Gastroesophageal sphincter (tissue), 4 donors: Measurements from ENCODE around the gene C14orf132. TPM values are rescaled to one million over a fixed set of nuclear protein-coding genes. Genes with fewer than 3 reads are reported as not detected.
A peak's percentile ranks its signal among the peaks of the same experiment; 100 is the strongest.

Experiments used
- ATAC-seq: fragments of 150-250 bp; one replicate; pipeline ENCODE4 v1.9.1; 2016; ENCODE audit warnings: mild to moderate bottlenecking, moderate library complexity
- H3K27ac ChIP-seq, 4 donors: fragments of 200-600 bp; sonication (generic) in 3 of 4; 1 replicate in 3 of 4; 2 replicates in 1 of 4; pipeline ENCODE4 v1.5.1; 2016 to 2019
- H3K27me3 ChIP-seq: fragments of 200-600 bp; sonication (generic); one replicate; pipeline ENCODE4 v1.5.1; 2019
- H3K36me3 ChIP-seq, 2 donors: fragments of 200-600 bp; sonication (generic); one replicate each; pipeline ENCODE4 v1.5.1; 2019; ENCODE audit warnings: control low read depth in 1 of 2
- H3K4me1 ChIP-seq, 3 donors: fragments of 200-600 bp; sonication (generic); 1 replicate in 2 of 3; 2 replicates in 1 of 3; pipeline ENCODE4 v1.5.1; 2016 to 2019; ENCODE audit warnings: control low read depth in 2 of 3
- H3K4me3 ChIP-seq, 2 donors: fragments of 200-600 bp; sonication (generic); one replicate each; pipeline ENCODE4 v1.5.1; 2019; ENCODE audit warnings: mild to moderate bottlenecking in 1 of 2, moderate library complexity in 1 of 2
- H3K9me3 ChIP-seq, 3 donors: fragments of 200-600 bp; sonication (generic); one replicate each; pipeline ENCODE4 v1.5.1; 2017 to 2019; ENCODE audit warnings: control low read depth in 2 of 3
- EP300 ChIP-seq: sonication (generic); formaldehyde crosslinking; IDR thresholded peaks from one replicate; pipeline ENCODE4 v1.6.1; 2017; ENCODE audit warnings: antibody characterized with exemption, mild to moderate bottlenecking
- POLR2A ChIP-seq, 2 donors: fragments of 450-650 bp; IDR thresholded peaks; one replicate each; pipeline ENCODE4 v1.6.1; 2017; ENCODE audit warnings: antibody characterized with exemption in 2 of 2, mild to moderate bottlenecking in 2 of 2, moderate library complexity in 1 of 2
- POLR2AphosphoS5 ChIP-seq: sonication (generic); formaldehyde crosslinking; IDR thresholded peaks from one replicate; pipeline ENCODE4 v1.6.1; 2017; ENCODE audit warnings: antibody characterized with exemption
- WGBS, 2 donors: methylation state at CpG; one replicate each; pipeline ENCODE4 v1.1.5; 2018; ENCODE audit warnings: low coverage in 1 of 2; 5-methylcytosine and 5-hydroxymethylcytosine counted together
- total RNA-seq, 4 donors: library from RNA; depleted of rRNA; stranded (reverse); fragments of >200 nt; gene quantifications; one replicate each; pipeline ENCODE4 v1.1.0, GENCODE V29; 2016
- TF ChIP-seq, protein P1 (sequence below), 4 experiments: fragments of 200-600 bp in 2 of 4; fragments of 450-650 bp in 2 of 4; sonication (generic) in 1 of 4; IDR thresholded peaks; one replicate each; pipeline ENCODE4 v1.5.1; 2017 to 2019; ENCODE audit warnings: antibody characterized with exemption in 4 of 4, mild to moderate bottlenecking in 2 of 4, moderate library complexity in 2 of 4

C14orf132 gene
- total RNA-seq, 4 donors from 2014 or later, result 52.0 to 135 (median 74.6) TPM

DNA sequence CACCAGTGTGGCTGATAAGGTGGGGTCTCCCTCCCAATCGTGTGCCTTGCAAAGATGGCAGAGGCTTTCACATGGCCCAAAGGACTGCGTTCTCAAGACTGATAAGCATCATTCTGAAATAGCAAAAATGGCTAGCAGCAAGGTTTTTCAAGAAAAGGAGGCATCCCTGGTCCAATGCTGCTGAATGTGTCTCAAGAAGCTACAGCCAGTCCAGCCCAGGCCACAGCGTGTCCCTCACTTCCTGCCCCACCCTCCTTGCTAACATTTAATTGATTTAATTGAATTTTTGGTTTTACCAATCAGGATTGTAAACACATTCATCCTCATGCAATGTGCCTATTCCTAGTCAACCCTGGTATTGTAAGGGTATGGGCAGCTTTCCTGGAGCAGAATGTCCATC, 55.9 kb downstream of the C14orf132 start:
- H3K36me3 ChIP-seq, result no peaks in the 10 kb centered on the region
- TF ChIP-seq, protein P1, sequence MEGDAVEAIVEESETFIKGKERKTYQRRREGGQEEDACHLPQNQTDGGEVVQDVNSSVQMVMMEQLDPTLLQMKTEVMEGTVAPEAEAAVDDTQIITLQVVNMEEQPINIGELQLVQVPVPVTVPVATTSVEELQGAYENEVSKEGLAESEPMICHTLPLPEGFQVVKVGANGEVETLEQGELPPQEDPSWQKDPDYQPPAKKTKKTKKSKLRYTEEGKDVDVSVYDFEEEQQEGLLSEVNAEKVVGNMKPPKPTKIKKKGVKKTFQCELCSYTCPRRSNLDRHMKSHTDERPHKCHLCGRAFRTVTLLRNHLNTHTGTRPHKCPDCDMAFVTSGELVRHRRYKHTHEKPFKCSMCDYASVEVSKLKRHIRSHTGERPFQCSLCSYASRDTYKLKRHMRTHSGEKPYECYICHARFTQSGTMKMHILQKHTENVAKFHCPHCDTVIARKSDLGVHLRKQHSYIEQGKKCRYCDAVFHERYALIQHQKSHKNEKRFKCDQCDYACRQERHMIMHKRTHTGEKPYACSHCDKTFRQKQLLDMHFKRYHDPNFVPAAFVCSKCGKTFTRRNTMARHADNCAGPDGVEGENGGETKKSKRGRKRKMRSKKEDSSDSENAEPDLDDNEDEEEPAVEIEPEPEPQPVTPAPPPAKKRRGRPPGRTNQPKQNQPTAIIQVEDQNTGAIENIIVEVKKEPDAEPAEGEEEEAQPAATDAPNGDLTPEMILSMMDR (IDR thresholded peaks at IDR 0.05), result no peak
- TF ChIP-seq POLR2A (IDR thresholded peaks at IDR 0.05) (no peak), POLR2AphosphoS5 (no peak), EP300 (no peak)
- ATAC-seq, result no peak
- peaks cover 0 to 26% (median 10%) of the 10 kb centered on the region in 3 donors for H3K4me1 ChIP-seq
- no peak overlapping the region for H3K27ac ChIP-seq
- H3K4me3 ChIP-seq, result no peak overlapping the region
- peaks cover 18% of the 10 kb centered on the region for H3K27me3 ChIP-seq
- WGBS, 2 donors, result 71 to 92% methylated on average over 1 to 2 of the region's 3 CpGs
- H3K9me3 ChIP-seq, result no peaks in the 10 kb centered on the region

DNA sequence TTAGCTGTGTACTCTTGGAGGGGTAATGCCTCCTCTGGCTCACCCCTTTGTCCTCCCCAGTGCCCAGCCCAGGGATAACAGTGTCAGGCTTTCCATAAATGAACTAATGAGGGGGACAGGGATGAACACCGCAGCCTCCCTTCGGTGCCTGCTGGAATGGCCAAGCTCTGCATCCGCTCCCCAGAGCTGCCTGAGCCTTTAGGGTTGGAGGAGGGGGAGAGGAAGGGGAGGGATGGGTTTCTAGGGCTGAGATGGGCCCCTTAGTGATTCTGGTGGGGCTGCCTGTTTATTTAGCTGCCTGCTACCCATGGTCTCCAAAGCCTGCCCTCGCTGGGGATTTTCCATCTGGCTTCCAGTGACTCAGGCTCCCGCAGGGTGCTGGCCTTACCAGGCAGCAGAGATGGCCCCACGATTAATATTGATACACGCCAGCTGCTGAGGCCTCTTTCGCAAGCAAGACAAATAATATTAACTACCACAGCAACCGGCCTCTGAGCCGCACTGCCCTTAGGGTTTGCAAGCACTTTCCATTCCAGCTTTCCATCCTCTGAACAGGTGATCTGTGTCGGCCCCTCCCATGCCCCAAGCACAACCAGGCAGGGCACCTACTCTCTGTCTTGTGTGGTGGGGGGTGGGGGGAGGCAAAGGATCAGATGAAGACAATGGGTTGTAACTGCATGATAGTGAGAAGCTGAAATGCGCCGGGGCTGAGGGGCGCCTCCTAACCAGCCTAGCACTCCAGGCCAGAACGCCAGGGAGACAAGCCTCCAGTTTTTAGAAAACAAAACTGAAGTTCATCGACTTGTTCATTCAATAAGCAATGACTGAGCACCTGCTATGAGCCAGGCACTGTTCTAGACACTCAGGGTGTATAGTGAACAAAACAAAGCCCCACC, 56.7 kb downstream of the C14orf132 start:
- WGBS, 2 donors, result 24 to 36% methylated on average over 9 of the region's 16 CpGs
- ATAC-seq, result peak; percentile 49
- no peak overlapping the region for H3K4me3 ChIP-seq

DNA sequence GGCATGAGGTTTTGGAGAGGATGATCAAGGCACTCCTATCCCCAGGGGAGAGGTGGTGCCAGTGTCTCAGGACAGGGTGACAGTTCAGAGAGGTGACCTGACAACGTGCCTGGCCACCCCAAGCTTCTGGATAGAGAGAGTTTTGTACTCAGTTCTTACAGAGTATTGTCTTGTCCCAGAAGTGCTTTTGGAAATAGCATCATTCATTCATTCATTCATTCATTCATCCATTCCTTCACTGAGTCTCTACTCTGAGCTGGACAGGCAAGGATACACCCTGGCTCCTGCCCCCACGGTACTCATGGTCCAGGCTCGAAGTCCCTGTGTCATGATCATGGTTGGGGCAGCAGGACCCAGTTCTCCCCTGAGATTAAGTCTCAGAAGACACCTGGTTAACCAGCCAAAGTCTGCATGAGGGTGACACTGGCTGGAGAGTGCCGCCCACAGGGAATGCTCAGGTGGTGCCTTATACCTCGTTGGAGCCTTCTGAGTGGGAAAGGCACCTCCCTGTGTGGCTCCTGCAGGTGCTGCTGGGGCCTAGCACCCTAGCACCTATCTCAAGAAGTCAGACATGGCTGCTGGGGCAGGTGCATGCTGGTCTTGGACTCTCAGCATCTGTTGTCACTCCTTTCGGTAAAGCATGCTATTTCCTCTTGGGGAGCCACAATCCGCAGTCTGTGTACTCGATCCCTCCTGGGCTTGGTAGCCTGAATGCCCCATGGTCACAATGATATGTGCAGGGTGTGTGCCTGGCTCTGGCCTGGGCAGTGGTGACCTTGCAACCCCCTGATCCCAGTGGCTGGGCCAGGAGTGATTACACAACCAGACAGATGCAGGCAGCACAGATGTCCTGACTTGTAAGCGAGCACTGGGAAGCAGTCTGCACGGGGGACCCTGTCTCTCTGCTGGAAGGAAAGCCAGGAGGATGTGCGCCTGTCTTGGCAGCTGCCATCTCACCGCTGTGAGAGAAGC, 57.8 kb downstream of the C14orf132 start:
- ATAC-seq, result no peak
- H3K9me3 ChIP-seq, result no peaks in the 10 kb centered on the region
- H3K4me3 ChIP-seq, result no peak overlapping the region
- peaks cover 0 to 25% (median 5%) of the 10 kb centered on the region in 3 donors for H3K4me1 ChIP-seq
- no peaks in the 10 kb centered on the region for H3K36me3 ChIP-seq
- TF ChIP-seq, protein P1 (IDR thresholded peaks at IDR 0.05), result no peak
- TF ChIP-seq POLR2A (IDR thresholded peaks at IDR 0.05) (no peak), POLR2AphosphoS5 (no peak), EP300 (no peak)
- peaks cover 18% of the 10 kb centered on the region for H3K27me3 ChIP-seq
- no peak overlapping the region for H3K27ac ChIP-seq
- 52 to 74% methylated on average over 3 to 9 of the region's 12 CpGs for whole genome bisulfite sequencing, 2 donors

More for the DNA sequence above, 56.7 kb downstream of the C14orf132 start:
- Histone ChIP-seq H3K4me1 (peaks cover 0 to 26% (median 5%) of the 10 kb centered on the region in 3 donors), H3K36me3 (no peaks in the 10 kb centered on the region), H3K27ac (peak overlapping the region in 2 of 4 donors; percentile 26 to 40), H3K27me3 (peaks cover 18% of the 10 kb centered on the region), H3K9me3 (no peaks in the 10 kb centered on the region)
- no peak for TF ChIP-seq EP300
- TF ChIP-seq POLR2AphosphoS5, result peak; percentile 48

DNA sequence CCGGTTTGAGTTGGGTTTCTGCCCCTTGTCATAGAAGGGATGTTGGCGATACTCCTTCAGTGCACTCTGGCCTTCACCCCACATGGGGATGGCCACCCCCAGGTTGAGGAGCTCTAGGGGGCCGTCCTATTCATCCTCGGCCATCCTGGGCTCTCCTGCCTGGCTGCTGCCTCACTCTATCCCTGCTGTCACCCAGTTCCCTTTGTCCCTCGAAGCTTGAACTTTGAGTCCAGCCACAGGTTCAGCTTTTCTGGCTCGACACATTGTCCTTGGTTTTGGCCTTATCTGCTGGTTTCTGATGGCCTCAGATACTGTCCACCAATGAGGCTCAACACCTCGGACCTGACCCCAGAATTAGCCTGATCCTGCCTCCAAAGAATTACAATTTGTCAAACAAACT, 58.6 kb downstream of the C14orf132 start:
- WGBS, 2 donors, result 72 to 80% methylated on average over 1 to 5 of the region's 7 CpGs
- Histone ChIP-seq H3K36me3 (no peaks in the 10 kb centered on the region), H3K27me3 (peaks cover 18% of the 10 kb centered on the region), H3K27ac (no peak overlapping the region), H3K4me1 (peaks cover 0 to 25% (median 5%) of the 10 kb centered on the region in 3 donors), H3K4me3 (no peak overlapping the region), H3K9me3 (no peaks in the 10 kb centered on the region)
- no peak for TF ChIP-seq EP300
- TF ChIP-seq, protein P1 (IDR thresholded peaks at IDR 0.05), result no peak
- TF ChIP-seq POLR2A (IDR thresholded peaks at IDR 0.05), result no peak
- no peak for TF ChIP-seq POLR2AphosphoS5
- ATAC-seq, result no peak
